Hypothalamus (tissue), 51 donors: ENCODE measurements around the gene TMEM30A.

Experiments
- DNase-seq, 51 donors: peaks; one replicate each; lab custom pipeline; 2025; lab: John Stamatoyannopoulos, UW

TMEM30A gene

GRCh38 chr6:75292555-75292954 lies 8.0 kb upstream of the TMEM30A start:
- DNase-seq = no peak

GRCh38 chr6:75291744-75292143 lies 7.2 kb upstream of the TMEM30A start:
- no peak for DNase-seq

GRCh38 chr6:75291331-75291730 lies 6.7 kb upstream of the TMEM30A start:
- DNase-seq = no peak

- peak in 35 of 51 donors; percentile 2 to 88 (median 38) for DNase-seq
Observed at GRCh38 chr6:75290136-75290945, 5.7 kb upstream of the TMEM30A start.

GRCh38 chr6:75288023-75288422 lies 3.4 kb upstream of the TMEM30A start:
- no peak for DNase-seq

- no peak for DNase-seq
Observed at GRCh38 chr6:75287424-75287823, 2.8 kb upstream of the TMEM30A start.

- no peak for DNase-seq
Observed at GRCh38 chr6:75286955-75287354, 2.4 kb upstream of the TMEM30A start.

GRCh38 chr6:75285283-75285639 lies 669 bp upstream of the TMEM30A start:
- no peak for DNase-seq

GRCh38 chr6:75283907-75284631 lies 523 bp downstream of the TMEM30A start:
- DNase-seq = peak in 10 of 51 donors; percentile 19 to 68 (median 47)

GRCh38 chr6:75282706-75283105 lies 1.9 kb downstream of the TMEM30A start:
- DNase-seq = no peak

- DNase-seq = no peak
Observed at GRCh38 chr6:75281653-75282052, 2.9 kb downstream of the TMEM30A start.

- no peak for DNase-seq
Observed at GRCh38 chr6:75280131-75280855, 4.3 kb downstream of the TMEM30A start.

- no peak for DNase-seq
Observed at GRCh38 chr6:75279418-75279817, 5.2 kb downstream of the TMEM30A start.

GRCh38 chr6:75278474-75279077 lies 6.0 kb downstream of the TMEM30A start:
- no peak for DNase-seq

- no peak for DNase-seq
Observed at GRCh38 chr6:75275067-75275466, 9.5 kb downstream of the TMEM30A start.

- DNase-seq = no peak
Observed at GRCh38 chr6:75273009-75273408, 11.6 kb downstream of the TMEM30A start.

GRCh38 chr6:75272145-75272840 lies 12.3 kb downstream of the TMEM30A start:
- no peak for DNase-seq

- DNase-seq = no peak
Observed at GRCh38 chr6:75268988-75269354, 15.6 kb downstream of the TMEM30A start.

GRCh38 chr6:75268121-75268987 lies 16.2 kb downstream of the TMEM30A start:
- DNase-seq = no peak

- no peak for DNase-seq
Observed at GRCh38 chr6:75267461-75267860, 17.1 kb downstream of the TMEM30A start.
